Glomerular visceral epithelial cell (primary cell): Measurements from ENCODE around the gene SFXN3.
A peak's percentile ranks its signal among the peaks of the same experiment; 100 is the strongest.
"Not testable (repeated sequence)": the region's sequence is repeated elsewhere in the genome, so short reads cannot be mapped to it uniquely, and the experiment has no call there.

ENCODE experiments used
- DNase-seq: peaks from one replicate; pipeline ENCODE4 v3.0.0-alpha.2; 2016; ENCODE audit errors: extremely low spot score

Gene SFXN3

DNA sequence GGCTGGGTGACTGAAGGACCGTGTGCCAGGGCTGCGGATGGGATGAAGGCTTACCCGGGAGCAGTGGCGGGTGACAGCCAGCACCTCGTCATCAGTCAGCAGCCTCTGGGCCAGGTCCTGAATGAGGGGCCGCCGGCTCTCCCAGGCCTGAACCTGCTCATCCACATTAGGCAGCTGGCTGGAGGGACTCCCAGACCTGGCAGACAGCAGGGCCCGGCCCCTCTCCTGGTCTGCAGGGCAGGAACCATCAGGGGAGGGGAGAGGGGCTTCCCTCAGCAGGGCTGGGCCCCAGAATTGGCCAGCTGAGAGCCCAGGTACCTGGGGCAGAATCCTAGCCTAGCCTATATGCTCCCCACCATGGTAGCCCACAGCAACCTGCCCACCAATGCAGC, 15.5 kb upstream of the SFXN3 start:
- no peak for DNase-seq

DNA sequence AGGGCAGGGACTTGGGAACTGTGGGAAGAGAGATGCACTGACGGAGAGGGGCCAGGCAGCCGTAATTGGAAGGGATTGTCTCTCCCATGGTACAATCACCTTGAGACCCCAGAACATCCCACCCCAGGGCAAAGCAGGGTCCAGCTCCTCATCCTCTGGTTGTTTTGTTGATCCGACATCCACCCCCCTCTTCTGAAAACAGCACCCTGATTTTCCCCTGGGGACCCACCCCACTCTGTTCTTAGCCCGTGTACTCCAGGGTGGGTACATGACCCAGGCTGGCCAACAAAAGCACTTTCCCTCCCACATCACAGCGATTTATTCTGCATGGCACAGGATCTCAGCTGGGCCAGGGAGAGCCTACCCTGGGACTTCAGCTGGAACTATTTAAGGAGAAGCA, 14.2 kb upstream of the SFXN3 start:
- no peak for DNase-seq

DNA sequence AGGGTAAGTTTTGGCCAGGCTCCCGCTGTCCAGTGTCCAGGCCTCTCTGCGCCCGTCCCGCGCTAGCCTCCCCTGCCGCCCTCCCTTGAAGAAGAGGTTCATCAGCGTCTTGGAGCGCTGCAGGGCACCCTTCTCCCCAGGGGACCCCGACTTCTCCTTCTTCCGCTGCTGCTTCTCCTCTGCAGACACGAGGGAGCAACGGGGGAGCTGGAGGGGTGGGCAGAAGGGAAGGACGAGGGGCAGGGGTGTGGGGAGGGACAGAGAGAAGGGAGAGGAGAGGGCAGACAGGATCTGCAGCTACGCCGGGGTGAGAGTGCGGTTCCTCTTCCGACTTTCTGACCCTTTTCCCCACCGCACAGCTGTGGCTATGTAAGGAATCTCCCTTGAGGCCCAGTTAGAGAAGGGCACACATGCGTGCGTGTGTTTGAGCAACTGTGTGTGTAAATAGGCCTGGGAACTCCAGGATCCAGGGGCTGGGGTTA, 12.9 kb upstream of the SFXN3 start:
- DNase-seq = no peak

DNA sequence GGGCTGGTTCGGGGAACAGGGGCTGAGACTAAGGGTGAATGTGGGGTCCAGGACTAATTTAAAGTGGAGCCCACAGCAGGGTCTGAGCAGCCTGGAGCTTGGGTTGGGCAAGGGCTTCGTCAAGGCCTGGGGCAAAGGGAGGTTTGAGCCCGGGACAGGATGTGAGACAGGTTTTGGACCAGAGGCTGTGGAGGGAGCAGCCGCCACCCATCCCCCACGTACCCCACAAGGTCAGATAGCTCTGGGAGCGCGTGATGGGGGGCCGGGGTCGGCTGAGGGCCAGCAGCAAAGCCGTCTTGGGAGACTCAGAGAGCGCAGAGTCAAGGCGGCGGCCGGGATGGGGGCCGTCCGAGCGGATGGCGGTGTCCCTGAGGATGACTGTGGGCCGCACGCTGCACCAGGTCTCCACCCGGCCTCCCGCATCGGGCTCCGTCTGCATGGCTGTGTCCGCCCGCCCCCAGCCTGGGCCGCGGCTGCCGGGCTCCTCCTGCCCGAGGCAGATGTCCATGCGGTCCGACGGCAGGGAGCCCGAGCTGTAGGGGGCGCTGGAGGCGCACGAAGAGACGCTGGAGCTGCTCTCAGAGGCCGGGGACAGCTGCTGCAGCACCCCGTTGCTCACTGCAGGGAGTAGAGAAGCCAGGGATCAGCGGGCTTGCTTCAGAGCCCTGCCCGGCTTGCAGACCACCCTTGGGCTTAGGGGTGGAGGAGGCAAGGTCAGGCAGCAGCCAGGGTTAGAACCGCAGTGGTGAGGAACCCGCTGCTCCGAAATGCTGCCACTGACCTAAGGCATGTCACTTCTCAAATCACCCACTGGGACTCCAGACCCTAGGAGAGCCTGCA, 12.2 kb upstream of the SFXN3 start:
- peak; percentile 85 for DNase-seq

DNA sequence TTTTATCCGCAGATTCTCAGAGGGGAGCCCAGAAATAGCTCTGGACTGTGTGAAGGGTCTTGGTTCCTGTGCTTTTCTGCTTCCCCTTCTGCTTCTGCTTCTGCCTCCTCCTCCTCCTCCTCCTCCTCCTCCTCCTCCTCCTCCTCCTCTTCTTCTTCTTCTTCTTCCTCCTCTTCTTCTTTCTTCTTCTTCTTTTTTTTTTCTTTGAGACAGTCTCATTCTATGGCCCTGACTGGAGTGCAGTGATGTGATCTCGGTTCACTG, 11.7 kb upstream of the SFXN3 start:
- no peak for DNase-seq

GRCh38 chr10:101020427-101021075, 10.5 kb upstream of the SFXN3 start:
- no peak for DNase-seq

- DNase-seq = no peak
Observed at GRCh38 chr10:101021239-101021638, 9.8 kb upstream of the SFXN3 start.

- no peak for DNase-seq
Observed at GRCh38 chr10:101021692-101022251, 9.3 kb upstream of the SFXN3 start.

- DNase-seq = no peak
Observed at GRCh38 chr10:101022967-101023705, 7.9 kb upstream of the SFXN3 start.

GRCh38 chr10:101027106-101027720, 3.8 kb upstream of the SFXN3 start:
- no peak for DNase-seq

DNA sequence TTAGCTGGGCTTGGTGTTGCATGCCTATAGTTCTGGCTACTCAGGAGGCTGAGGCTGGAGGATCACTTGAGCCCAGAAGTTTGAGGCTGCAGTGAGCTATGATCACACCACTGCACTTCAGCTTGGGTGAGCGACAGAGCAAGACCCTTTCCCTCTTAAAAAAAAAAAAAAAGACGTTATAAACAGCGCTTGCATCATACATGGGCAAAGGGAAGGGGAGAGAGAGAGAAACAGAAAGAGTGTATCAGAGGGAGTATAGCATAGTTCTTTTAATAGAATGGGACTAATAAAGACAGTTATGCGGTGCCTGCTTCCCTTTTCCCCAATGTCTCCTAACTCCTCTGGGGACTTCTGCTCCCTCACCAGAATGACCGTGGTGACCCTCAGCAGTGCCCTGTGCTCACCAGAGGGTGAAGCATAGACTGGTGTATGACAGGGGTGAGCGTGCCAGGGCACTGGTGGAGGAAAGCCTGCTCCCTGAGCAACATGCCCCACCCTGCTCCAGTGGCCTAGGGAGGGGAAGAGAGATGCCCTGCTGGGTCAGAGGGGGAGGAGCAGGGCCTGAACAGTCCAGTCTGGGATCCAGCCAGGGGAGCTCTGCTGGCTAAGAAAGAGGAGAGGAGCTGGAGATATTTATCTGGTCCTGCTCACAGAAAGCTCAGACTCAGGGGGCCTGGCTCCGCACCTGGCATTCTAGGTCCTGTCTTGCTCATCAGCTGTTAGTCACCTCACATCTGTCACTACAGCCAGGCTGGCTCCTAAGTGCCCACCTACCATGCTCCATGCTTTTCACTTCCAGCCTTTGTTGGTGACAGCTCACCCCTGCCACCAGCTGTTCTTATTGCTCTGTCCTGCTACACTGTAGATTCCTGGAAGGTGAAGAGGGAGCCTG, 2.3 kb upstream of the SFXN3 start:
- no peak for DNase-seq

DNA sequence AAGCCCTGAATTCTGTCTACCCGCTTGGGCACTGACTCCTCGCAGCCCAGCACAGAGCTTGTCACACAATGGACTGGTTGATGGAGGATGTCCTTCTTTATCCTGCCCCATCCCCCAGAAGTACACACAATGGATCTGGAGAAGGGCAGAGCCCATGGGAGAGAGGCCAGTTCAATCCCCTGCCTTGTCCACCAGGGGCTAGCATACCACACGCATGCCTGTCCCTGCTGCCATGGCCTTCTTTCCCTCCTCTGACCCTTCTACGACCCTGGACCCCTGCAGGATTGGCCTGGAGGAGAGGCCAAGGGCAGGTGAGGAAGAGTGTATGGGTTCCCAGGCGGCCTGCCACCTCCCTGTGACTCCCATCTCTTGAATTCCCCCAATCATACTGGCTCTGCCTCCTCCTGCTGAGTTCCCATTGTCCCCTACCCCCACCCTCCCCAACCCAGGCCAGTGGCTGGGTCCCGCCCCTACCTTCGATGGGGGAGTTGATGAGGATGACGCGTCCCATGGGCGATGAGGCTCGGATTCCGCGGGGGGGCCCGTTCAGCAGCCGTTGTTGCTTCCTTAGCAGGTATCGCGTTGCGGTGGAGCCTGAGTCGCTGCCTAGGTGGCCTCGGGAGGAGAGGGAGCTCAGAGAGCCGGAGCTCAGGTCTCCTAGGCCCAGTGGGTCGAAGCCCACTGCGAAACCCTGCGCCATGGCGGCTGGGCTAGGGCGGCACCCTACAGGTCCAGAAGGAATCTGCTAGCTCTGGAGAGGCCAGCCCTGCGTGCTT, 1.3 kb upstream of the SFXN3 start:
- no peak for DNase-seq

DNA sequence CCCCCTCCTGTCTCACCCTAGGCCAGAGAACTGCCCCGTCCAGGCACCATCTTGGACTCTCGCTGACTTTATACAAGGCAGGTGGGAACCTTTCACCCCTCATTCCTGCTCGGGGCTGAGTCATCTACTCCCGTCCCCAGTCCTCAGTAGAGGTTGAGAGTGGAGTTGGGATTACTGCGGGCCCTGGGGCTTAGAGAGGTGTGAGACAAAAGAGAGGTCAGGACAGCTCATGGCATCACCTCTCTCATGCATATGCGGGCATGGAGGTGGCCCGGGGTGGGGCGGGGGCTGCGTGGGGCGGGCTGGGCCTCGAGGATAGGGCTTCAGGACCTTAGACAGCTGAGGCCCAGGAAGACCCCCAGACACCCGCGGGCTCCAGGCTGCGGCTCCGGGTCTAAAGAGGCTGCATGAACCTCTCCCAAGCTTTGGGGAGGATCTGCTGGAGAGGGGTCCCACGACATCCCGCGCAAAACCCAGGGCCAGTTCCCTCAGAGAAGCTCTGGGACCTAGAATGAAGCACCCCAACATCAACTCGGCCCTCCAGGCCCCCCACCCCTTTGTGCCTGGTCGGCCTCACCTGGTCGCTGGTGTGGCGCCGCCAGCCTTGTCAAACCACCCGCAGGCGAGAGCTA, 422 bp upstream of the SFXN3 start:
- DNase-seq = no peak

DNA sequence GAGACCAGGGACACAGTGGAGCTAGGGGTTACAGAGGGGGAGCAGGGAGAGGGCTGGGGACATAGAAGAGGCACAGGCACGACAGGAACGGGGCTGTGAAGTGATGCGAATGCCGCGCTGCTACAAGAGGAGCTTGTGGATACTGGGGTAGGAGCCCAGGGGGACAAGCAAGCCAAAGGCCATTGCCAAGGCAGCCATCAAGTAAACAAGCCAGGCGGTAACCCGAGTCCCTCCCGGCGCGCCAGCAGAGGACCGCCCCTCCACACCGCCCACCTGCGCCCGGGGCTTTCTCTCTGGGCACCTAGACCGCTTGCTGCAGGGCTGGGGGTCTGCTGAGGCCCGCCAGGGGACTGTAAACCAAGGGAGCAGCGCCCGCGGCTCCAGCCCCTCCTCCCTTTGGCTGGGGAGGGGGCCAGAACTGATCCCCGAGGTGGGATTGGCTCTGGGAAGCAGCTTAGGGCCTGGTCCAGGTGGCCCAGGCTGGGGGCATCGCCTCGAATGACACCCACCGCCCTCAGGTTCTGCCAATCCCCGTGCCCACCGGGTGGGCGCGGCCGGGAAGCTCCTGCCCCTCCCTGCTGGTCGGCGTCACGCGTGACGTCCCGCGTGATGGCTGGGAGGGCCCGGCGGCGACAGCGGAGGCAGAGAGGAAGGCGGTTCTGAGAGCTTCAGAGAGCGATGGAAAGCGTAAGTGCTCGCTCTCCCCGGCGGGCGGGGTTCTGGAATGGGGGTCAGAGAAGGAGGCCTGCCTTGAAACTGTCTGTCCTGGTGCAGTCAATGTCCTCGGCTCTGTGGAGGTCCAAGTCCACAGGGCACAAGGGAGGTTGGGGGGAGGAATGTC, 982 bp downstream of the SFXN3 start:
- peak; percentile 70 for DNase-seq

DNA sequence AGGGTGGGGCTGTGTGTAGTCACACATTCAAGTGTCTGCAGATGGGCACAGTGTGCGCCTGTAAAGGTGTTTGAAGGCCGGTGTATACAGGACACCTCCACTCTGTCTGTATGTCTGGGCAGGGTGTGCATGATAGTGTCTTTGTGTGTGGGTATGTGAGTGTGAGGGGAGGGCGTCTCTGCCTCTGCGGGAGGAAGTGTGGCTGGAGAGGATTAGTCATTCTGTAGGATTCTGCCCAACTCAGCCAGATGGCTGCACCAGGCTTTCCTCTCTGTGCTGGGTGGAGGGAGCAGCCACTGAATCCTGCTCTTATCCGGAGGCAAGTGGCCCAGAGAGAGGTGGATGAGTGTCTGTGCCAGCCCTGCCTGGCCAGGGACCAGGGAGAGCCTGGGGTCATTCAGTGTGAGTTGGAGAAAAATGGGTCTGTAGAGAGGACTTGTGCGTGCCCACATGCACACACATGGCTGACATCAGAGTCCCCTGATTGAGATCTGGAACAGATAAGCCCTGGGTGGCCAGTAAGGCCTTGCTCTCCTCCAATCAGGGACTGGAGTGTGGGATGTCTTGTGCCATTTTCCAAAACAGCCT, 1.7 kb downstream of the SFXN3 start:
- peak; percentile 88 for DNase-seq

DNA sequence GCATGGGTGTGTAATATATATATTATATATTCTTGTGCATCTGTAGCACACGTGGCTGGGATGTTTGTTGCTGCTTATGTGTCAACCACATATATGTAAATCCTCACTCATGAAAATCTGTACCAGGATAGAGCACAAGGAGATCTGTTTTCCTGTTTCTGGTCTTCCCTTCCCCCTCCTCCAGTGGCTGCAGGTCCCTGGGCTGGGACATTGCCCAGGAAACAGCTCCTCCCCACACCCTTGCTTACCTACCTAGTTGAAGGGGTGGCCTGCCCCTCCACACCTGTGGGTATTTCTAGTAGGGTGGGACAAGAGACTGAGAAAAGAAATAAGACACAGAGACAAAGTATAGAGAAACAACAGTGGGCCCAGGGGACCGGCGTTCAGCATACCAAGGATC, 2.2 kb downstream of the SFXN3 start:
- no peak for DNase-seq

DNA sequence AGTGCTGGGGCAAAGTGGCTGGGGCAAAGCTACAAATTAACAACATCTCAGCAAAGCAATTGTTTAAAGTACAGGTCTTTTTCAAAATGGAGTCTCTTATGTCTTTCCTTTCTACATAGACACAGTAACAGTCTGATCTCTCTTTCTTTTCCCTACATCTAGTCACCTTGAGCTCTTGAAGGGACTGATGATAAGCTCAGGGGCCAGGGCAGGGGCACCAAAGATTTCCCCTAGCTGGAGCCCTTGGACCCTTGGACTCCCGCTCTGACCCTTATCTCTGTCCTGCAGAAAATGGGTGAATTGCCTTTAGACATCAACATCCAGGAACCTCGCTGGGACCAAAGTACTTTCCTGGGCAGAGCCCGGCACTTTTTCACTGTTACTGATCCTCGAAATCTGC, 3.4 kb downstream of the SFXN3 start:
- DNase-seq = not testable (repeated sequence)

GRCh38 chr10:101035314-101035713, 4.3 kb downstream of the SFXN3 start:
- no peak for DNase-seq
